A549 (cell line): Measurements from ENCODE around the gene ANKZF1. TPM values are rescaled to one million over a fixed set of nuclear protein-coding genes. Genes with fewer than 3 reads are reported as not detected.

Source experiments
- ATAC-seq, 2 experiments: fragments of 200-7000 bp in 1 of 2; fragments of >200 bp in 1 of 2; cut with Nextera tagmentation in 1 of 2; cut with Tn5 transposase in 1 of 2; 3 replicates each; pipeline versions ENCODE4 v1.8.0 to v1.9.1; 2018 to 2020; ENCODE audit warnings: mild to moderate bottlenecking in 1 of 2, moderate library complexity in 1 of 2
- CTCF ChIA-PET: fragments of 300-600 bp; sonication (Branson Sonifier 250); formaldehyde crosslinking; extraction: SDS; loops from one replicate; lab custom pipeline; 2021; ENCODE audit warnings: antibody characterized with exemption, inconsistent platforms; lab: Yijun Ruan, JAX
- POLR2A ChIA-PET: fragments of 350-600 bp; formaldehyde crosslinking; extraction: SDS; loops from one replicate; lab custom pipeline; 2021; ENCODE audit warnings: antibody characterized with exemption, inconsistent platforms; lab: Yijun Ruan, JAX
- DNase-seq, 2 experiments: peaks; one replicate each; pipeline versions ENCODE4 v3.0.0 to v3.0.0-alpha.2; 2011 to 2016; ENCODE audit warnings: low read depth in 1 of 2, low spot score in 1 of 2
- FAIRE-seq: peaks from 2 replicates; lab custom pipeline; 2011; peaks lifted over from hg19 to GRCh38; lab: Jason Lieb, UNC
- H3K27ac ChIP-seq, 2 experiments: fragments of >200 bp; sonication (Bioruptor Twin); formaldehyde crosslinking; 3 replicates each; pipeline ENCODE4 v1.5.1; 2016 to 2017
- H3K4me1 ChIP-seq: fragments of >200 bp; sonication (Bioruptor Twin); formaldehyde crosslinking; 3 replicates; pipeline ENCODE4 v1.6.1; 2016
- H3K4me2 ChIP-seq: fragments of >200 bp; sonication (Bioruptor Twin); formaldehyde crosslinking; 3 replicates; pipeline ENCODE4 v1.6.1; 2016
- H3K4me3 ChIP-seq: fragments of >200 bp; sonication (Bioruptor Twin); formaldehyde crosslinking; 3 replicates; pipeline ENCODE4 v1.5.1; 2016
- H3K9me3 ChIP-seq: fragments of >200 bp; sonication (Bioruptor Twin); formaldehyde crosslinking; 3 replicates; pipeline ENCODE4 v1.6.1; 2016
- CBX2 ChIP-seq: fragments of 200-600 bp; sonication (generic); IDR thresholded peaks from 2 replicates; pipeline ENCODE4 v1.6.1; 2016; ENCODE audit warnings: low read depth, mild to moderate bottlenecking, borderline replicate concordance
- CHD2 ChIP-seq: fragments of 150-350 bp; IDR thresholded peaks from 2 replicates; pipeline ENCODE4 v1.6.1; 2014; ENCODE audit warnings: low read length; ENCODE audit not compliant: partially characterized antibody
- EHF ChIP-seq: fragments of 250-450 bp; sonication (Bioruptor Pico); IDR thresholded peaks from 2 replicates; pipeline ENCODE4 v1.5.0; 2020; ENCODE audit warnings: mild to moderate bottlenecking
- ELK1 ChIP-seq: fragments of 150-350 bp; IDR thresholded peaks from 2 replicates; pipeline ENCODE4 v1.6.1; 2014; ENCODE audit warnings: low read depth, mild to moderate bottlenecking, low read length
- ESRRA ChIP-seq: fragments of 150-350 bp; IDR thresholded peaks from 2 replicates; pipeline ENCODE4 v1.6.1; 2014; ENCODE audit warnings: mild to moderate bottlenecking, low read length, borderline replicate concordance
- FOSL2 ChIP-seq, 2 experiments: fragments of 450-650 bp in 1 of 2; fragments of >200 bp in 1 of 2; sonication (Bioruptor Twin) in 1 of 2; formaldehyde crosslinking; IDR thresholded peaks; 2 replicates each; pipeline versions ENCODE4 v1.5.0 to v1.6.1; 2016 to 2020; ENCODE audit warnings: mild to moderate bottlenecking in 1 of 2, moderate library complexity in 1 of 2
- FOXS1 ChIP-seq: fragments of 250-450 bp; sonication (Bioruptor Pico); IDR thresholded peaks from 2 replicates; pipeline ENCODE4 v1.5.0; 2020; ENCODE audit warnings: mild to moderate bottlenecking, moderate library complexity
- HEYL ChIP-seq: fragments of 250-450 bp; sonication (Bioruptor Pico); IDR thresholded peaks from 2 replicates; pipeline ENCODE4 v1.8.0; 2021; ENCODE audit warnings: mild to moderate bottlenecking, moderate library complexity
- HMGXB4 ChIP-seq: fragments of 250-450 bp; sonication (Bioruptor Pico); IDR thresholded peaks from 2 replicates; pipeline ENCODE4 v1.5.0; 2021; ENCODE audit warnings: mild to moderate bottlenecking, moderate library complexity, borderline replicate concordance
- HOXA7 ChIP-seq: fragments of 250-450 bp; sonication (Bioruptor Pico); IDR thresholded peaks from 2 replicates; pipeline ENCODE4 v1.5.0; 2020; ENCODE audit warnings: mild to moderate bottlenecking, moderate library complexity
- HOXB13 ChIP-seq: fragments of 250-450 bp; sonication (Bioruptor Pico); IDR thresholded peaks from 2 replicates; pipeline ENCODE4 v1.5.0; 2020; ENCODE audit warnings: low read depth, mild to moderate bottlenecking, moderate library complexity
- HOXB5 ChIP-seq: fragments of 250-450 bp; sonication (Bioruptor Pico); IDR thresholded peaks from 2 replicates; pipeline ENCODE4 v1.5.0; 2020; ENCODE audit warnings: mild to moderate bottlenecking, moderate library complexity
- JUNB ChIP-seq: fragments of >200 bp; sonication (Bioruptor Twin); formaldehyde crosslinking; IDR thresholded peaks from 2 replicates; pipeline ENCODE4 v1.6.1; 2016
- MAFK ChIP-seq: fragments of 450-650 bp; IDR thresholded peaks from 2 replicates; pipeline ENCODE4 v1.6.1; 2014; ENCODE audit not compliant: partially characterized antibody
- MAZ ChIP-seq: fragments of 150-350 bp; IDR thresholded peaks from 2 replicates; pipeline ENCODE4 v1.6.1; 2014; ENCODE audit warnings: antibody characterized with exemption, low read depth, low read length, borderline replicate concordance
- MYC ChIP-seq: IDR thresholded peaks from 2 replicates; pipeline ENCODE4 v1.6.1; 2012; ENCODE audit warnings: mild to moderate bottlenecking, inconsistent platforms, low read length, improper control_type of control experiment, borderline replicate concordance
- NFE2L2 ChIP-seq: fragments of 150-350 bp; conservative IDR thresholded peaks from 2 replicates; pipeline ENCODE4 v1.6.1; 2014; ENCODE audit warnings: low read length
- PHF8 ChIP-seq: fragments of 200-600 bp; sonication (generic); IDR thresholded peaks from 2 replicates; pipeline ENCODE4 v1.6.1; 2016; ENCODE audit warnings: low read depth, mild to moderate bottlenecking, antibody characterized with exemption, moderate library complexity, borderline replicate concordance
- POLR2AphosphoS2 ChIP-seq: conservative IDR thresholded peaks from 2 replicates; pipeline ENCODE4 v1.6.1; 2012; ENCODE audit warnings: low read length, improper control_type of control experiment, inconsistent platforms
- RAD21 ChIP-seq, 2 experiments: fragments of >200 bp in 1 of 2; sonication (Bioruptor Twin) in 1 of 2; formaldehyde crosslinking in 1 of 2; IDR thresholded peaks in 1 of 2; conservative IDR thresholded peaks in 1 of 2; 2 replicates in 1 of 2; 3 replicates in 1 of 2; pipeline ENCODE4 v1.6.1; 2012 to 2018; ENCODE audit warnings: inconsistent platforms in 1 of 2
- RCOR1 ChIP-seq: fragments of 150-350 bp; IDR thresholded peaks from 2 replicates; pipeline ENCODE4 v1.6.1; 2014; ENCODE audit warnings: antibody characterized with exemption, low read length, low read depth
- TP53 ChIP-seq: fragments of 250-450 bp; sonication (Bioruptor Pico); IDR thresholded peaks from 2 replicates; pipeline ENCODE4 v1.5.0; 2021; ENCODE audit warnings: mild to moderate bottlenecking, moderate library complexity
- ZNF302 ChIP-seq: fragments of 250-450 bp; sonication (Bioruptor Pico); IDR thresholded peaks from 2 replicates; pipeline ENCODE4 v1.9.0; 2021; ENCODE audit warnings: inconsistent platforms, mild to moderate bottlenecking, moderate library complexity
- WGBS: methylation state at CpG from one replicate; pipeline ENCODE4 v1.1.6; 2017; ENCODE audit errors: missing lambda C conversion rate; 5-methylcytosine and 5-hydroxymethylcytosine counted together
- polyA plus RNA-seq, 4 experiments: library from polyadenylated mRNA; depleted of rRNA in 3 of 4; stranded (reverse); fragments of >200 nt; fragmentation: RNase III in 1 of 4; extraction: RNeasy Plus Mini Kit Qiagen cat#74134 plus additional on column Dnase treatment in 1 of 4; gene quantifications; 2 replicates in 3 of 4; 3 replicates in 1 of 4; pipeline ENCODE4 v1.2.3, GENCODE V29; 2011 to 2017
- TF ChIP-seq, protein P1 (sequence below): fragments of >200 bp; sonication (Bioruptor Twin); formaldehyde crosslinking; IDR thresholded peaks from 2 replicates; pipeline ENCODE4 v1.6.1; 2016
- TF ChIP-seq, protein P2 (sequence below): fragments of 250-450 bp; sonication (Bioruptor Pico); IDR thresholded peaks from 2 replicates; pipeline ENCODE4 v1.5.0; 2020; ENCODE audit warnings: low read depth, mild to moderate bottlenecking, moderate library complexity
- TF ChIP-seq, protein P3 (sequence below): IDR thresholded peaks from 2 replicates; pipeline ENCODE4 v1.6.1; 2012; ENCODE audit warnings: low read depth, borderline replicate concordance

Gene ANKZF1
- polyA plus RNA-seq, 2 of the 4 experiments (the other 2 are of a cell fraction): 23.2 to 30.3 TPM

DNA sequence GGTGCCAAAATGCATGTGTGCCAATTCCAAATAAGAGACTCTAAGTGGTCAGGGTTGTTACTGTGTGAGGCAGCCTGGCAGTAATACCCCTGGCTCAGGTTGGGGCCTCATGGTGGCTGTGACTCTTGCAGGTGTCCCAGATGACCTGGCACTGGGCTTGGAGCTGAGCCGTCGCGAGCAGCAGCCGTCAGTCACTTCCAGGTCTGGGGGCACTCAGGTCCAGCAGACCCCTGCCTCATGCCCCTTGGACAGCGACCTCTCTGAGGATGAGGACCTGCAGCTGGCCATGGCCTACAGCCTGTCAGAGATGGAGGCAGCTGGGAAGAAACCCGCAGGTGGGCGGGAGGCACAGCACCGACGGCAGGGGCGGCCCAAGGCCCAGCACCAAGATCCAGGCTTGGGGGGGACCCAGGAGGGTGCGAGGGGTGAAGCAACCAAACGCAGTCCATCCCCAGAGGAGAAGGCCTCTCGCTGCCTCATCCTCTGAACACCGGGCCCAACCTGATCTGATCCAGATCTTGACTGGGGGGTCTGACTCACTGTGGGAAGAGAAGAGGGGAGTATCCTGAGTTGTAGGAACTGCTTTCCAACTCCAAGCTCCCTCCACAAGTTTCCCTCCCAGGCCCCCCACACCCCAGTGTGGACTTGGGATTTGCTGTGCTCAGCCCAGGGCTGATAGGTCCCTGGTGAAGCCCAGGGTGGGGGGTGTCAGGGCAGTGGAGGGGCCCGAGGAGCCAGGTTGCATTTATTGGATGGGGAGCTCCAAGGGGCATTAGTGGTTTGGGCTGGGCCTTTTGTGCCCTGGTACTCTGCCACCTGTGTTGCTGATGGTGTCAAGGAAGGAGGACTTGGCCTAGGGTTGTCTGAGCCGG, 55.1 kb downstream of the ANKZF1 start (continued):
- TF ChIP-seq EHF (CRISPR knock-in tag): no peak
- no peak for TF ChIP-seq HOXB13 (CRISPR knock-in tag)
- TF ChIP-seq HOXA7 (CRISPR knock-in tag): no peak

DNA sequence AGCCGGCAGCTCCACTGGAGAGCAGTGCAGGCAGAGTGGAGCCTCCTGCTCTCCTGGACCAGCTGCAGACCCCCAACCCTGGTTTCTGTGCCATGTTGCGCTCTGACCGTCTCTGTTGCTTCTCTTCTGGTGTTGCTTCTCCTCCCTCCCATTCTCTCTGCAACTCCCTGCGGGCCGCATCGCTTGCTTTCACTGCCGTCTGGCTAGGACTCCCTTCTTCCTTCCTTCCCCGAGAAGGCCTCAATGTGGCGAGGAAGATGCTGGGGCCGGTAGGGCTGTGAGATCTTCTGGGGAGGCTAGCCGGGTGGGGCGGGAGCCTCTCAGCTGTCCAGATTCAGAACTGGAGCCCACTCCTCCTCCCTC, 55.7 kb downstream of the ANKZF1 start:
- no peak overlapping the region for H3K4me2 ChIP-seq
- WGBS: 84% methylated on average over 11 of the region's 12 CpGs
- ATAC-seq: no peak
- ChIA-PET POLR2A (interaction anchor here (1.0 kb wide), 1 partner anchor 11 kb away, joined by 5 read pairs; no protein-coding TSS in a partner anchor), CTCF (interaction anchor here (0.9 to 16.2 kb wide), 5 partner anchors 8 to 114 kb away, joined by 3 to 540 read pairs (median 7); partner anchors contain the start of gene DNAJB2)
- TF ChIP-seq CHD2 (no peak), POLR2AphosphoS2 (no peak), MAZ (no peak), HOXA7 (CRISPR knock-in tag) (no peak), HEYL (CRISPR knock-in tag) (no peak), RAD21 (conservative IDR thresholded peaks at IDR 0.05 in 1 of 2, IDR thresholded peaks at IDR 0.05 in 1 of 2) (no peak), TP53 (no peak), RCOR1 (no peak), EHF (CRISPR knock-in tag) (no peak), ELK1 (no peak)
- TF ChIP-seq, protein P1, sequence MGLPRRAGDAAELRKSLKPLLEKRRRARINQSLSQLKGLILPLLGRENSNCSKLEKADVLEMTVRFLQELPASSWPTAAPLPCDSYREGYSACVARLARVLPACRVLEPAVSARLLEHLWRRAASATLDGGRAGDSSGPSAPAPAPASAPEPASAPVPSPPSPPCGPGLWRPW: no peak
- H3K27ac ChIP-seq: peak overlapping the region in 1 of 2 experiments; percentile 21; a peak in 1 of 6 replicates
- no peak overlapping the region for H3K4me3 ChIP-seq
- no peak for DNase-seq
- peaks cover 27% of the 10 kb centered on the region for H3K4me1 ChIP-seq
- H3K9me3 ChIP-seq: no peaks in the 10 kb centered on the region
- FAIRE-seq: no peak

DNA sequence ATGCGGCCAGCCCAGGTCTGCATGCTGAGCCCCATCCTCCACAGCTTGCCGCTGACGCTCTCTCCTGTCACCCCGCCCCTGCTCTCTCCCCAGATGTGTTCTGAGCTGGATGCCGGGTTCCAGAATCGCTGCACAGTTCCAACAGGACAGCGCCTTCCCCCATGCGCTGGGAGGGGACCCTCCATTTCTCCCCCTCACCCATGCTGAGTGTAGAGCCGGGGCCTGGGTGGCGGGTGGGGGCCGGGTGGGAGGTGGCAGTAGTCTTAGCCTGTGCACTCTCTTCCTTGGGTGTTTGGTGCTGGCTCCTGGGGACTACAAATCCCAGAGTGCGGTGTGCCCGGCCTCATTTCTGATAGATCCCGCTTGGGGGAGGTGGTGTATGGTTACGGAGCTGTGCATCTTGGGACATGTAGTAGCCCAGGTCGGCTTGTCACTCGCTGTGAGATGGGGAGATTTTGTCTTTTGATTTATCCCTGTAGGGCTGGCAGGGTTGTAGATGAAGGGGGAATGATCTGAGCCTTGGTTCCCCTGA, 56.4 kb downstream of the ANKZF1 start:
- H3K9me3 ChIP-seq: no peaks in the 10 kb centered on the region
- DNase-seq (no peak), ATAC-seq (0 out of 6 replicates have a peak, but pooled peaks of 1 of the 2 experiments have one; percentile 7)
- H3K4me2 ChIP-seq: no peak overlapping the region
- TF ChIP-seq CBX2: no peak
- TF ChIP-seq ZNF302 (CRISPR knock-in tag): no peak
- no peak for TF ChIP-seq MYC
- TF ChIP-seq, protein P2, sequence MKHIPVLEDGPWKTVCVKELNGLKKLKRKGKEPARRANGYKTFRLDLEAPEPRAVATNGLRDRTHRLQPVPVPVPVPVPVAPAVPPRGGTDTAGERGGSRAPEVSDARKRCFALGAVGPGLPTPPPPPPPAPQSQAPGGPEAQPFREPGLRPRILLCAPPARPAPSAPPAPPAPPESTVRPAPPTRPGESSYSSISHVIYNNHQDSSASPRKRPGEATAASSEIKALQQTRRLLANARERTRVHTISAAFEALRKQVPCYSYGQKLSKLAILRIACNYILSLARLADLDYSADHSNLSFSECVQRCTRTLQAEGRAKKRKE (CRISPR knock-in tag): no peak
- TF ChIP-seq FOXS1: no peak
- TF ChIP-seq HMGXB4 (CRISPR knock-in tag): no peak
- no peak for TF ChIP-seq FOSL2 (IDR thresholded peaks at IDR 0.05)
- no peak for TF ChIP-seq FOSL2 (CRISPR knock-in tag; IDR thresholded peaks at IDR 0.05)
- no peak for TF ChIP-seq MAFK
- no peak for TF ChIP-seq TP53
- no peak for TF ChIP-seq HOXB5 (CRISPR knock-in tag)
- TF ChIP-seq NFE2L2: no peak
- TF ChIP-seq, protein P3, sequence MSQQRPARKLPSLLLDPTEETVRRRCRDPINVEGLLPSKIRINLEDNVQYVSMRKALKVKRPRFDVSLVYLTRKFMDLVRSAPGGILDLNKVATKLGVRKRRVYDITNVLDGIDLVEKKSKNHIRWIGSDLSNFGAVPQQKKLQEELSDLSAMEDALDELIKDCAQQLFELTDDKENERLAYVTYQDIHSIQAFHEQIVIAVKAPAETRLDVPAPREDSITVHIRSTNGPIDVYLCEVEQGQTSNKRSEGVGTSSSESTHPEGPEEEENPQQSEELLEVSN: no peak
- TF ChIP-seq ESRRA: no peak
- TF ChIP-seq PHF8: no peak
- no peak for TF ChIP-seq HOXB13 (CRISPR knock-in tag)
- TF ChIP-seq HOXA7 (CRISPR knock-in tag): no peak
- TF ChIP-seq RAD21 (conservative IDR thresholded peaks at IDR 0.05 in 1 of 2, IDR thresholded peaks at IDR 0.05 in 1 of 2): no peak
- TF ChIP-seq HEYL (CRISPR knock-in tag): no peak
- TF ChIP-seq JUNB: no peak
- TF ChIP-seq, all 56 proteins: peak for 0
- Histone ChIP-seq H3K4me3 (no peak overlapping the region), H3K27ac (peak overlapping the region in 1 of 2 experiments; percentile 36; a peak in 1 of 6 replicates), H3K4me1 (peaks cover 21% of the 10 kb centered on the region)
- ChIA-PET POLR2A (interaction anchor here (0.8 to 1.2 kb wide), 2 partner anchors 12 to 22 kb away, joined by 3 to 4 read pairs; no protein-coding TSS in a partner anchor), CTCF (interaction anchor here (0.8 to 16.2 kb wide), 8 partner anchors 8 to 115 kb away, joined by 3 to 540 read pairs (median 6); partner anchors contain the start of gene DNAJB2)
- FAIRE-seq: no peak
- WGBS: 91% methylated on average over 13 of the region's 17 CpGs
